ENCODE results near the gene TMIGD2.

- no peak for TF ChIP-seq SP1 (IDR thresholded peaks at IDR 0.05)
- TF ChIP-seq BHLHE40 (IDR thresholded peaks at IDR 0.05; ENCODE audit: borderline replicate concordance) = no peak
Observed at GRCh38 chr19:4279530-4280422, 22.4 kb downstream of the TMIGD2 start.
